ENCODE data around the gene ZNF678. TPM values are rescaled to one million over a fixed set of nuclear protein-coding genes. Genes with fewer than 3 reads are reported as not detected.
"Not testable (repeated sequence)": the region's sequence is repeated elsewhere in the genome, so short reads cannot be mapped to it uniquely, and the experiment has no call there.

The ZNF678 gene
- total and polyA plus RNA-seq, 2 experiments from 2014 or later: 0.86 to 1.7 TPM

DNA sequence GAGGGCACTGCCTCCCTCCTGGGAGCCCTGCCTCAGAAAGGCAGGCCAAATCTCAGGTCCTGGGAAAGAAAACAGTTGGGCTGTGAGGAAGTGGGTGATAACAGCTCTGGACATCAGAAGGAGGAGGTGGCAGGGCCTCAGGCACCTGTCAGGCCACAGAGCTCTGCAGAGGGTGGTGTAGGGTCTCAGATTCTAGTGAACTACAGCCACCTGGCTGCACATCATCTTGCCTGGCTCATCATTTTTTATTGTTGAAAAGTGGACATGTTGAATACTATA, 15.3 kb upstream of the ZNF678 start:
- H3K27me3 ChIP-seq (replicated peaks; ENCODE audit: insufficient read depth): no peaks in the 10 kb centered on the region
- in situ Hi-C loops (cut with MboI): no loop called here
- H3K36me3 ChIP-seq (ENCODE audit: low read depth): no peaks in the 10 kb centered on the region
- H3K27ac ChIP-seq: no peak overlapping the region
- H3K4me3 ChIP-seq: no peak overlapping the region
- H3K9ac ChIP-seq: no peak overlapping the region
- H3K4me1 ChIP-seq (ENCODE audit: insufficient read depth): no peaks in the 10 kb centered on the region
- H3F3A ChIP-seq (ENCODE audit: insufficient read depth): no peaks in the 10 kb centered on the region
- DNase-seq: no peak
- no peak overlapping the region for H2AFZ ChIP-seq
- no peaks in the 10 kb centered on the region for H3K9me2 ChIP-seq (ENCODE audit: insufficient read depth)
- no peak overlapping the region for H3K4me2 ChIP-seq (ENCODE audit: unreplicated experiment)
- H4K20me1 ChIP-seq (ENCODE audit: insufficient read depth): no peaks in the 10 kb centered on the region
- no peaks in the 10 kb centered on the region for H3K79me2 ChIP-seq (ENCODE audit: insufficient read depth)
- no peaks in the 10 kb centered on the region for H3K9me3 ChIP-seq (ENCODE audit: low read depth)
- TF ChIP-seq EZH2phosphoT487 (IDR thresholded peaks at IDR 0.05; ENCODE audit: insufficient read depth, low read depth): no peak
- no peak for TF ChIP-seq EZH2 (IDR thresholded peaks at IDR 0.05; ENCODE audit: insufficient read depth, poor library complexity, severe bottlenecking)

DNA sequence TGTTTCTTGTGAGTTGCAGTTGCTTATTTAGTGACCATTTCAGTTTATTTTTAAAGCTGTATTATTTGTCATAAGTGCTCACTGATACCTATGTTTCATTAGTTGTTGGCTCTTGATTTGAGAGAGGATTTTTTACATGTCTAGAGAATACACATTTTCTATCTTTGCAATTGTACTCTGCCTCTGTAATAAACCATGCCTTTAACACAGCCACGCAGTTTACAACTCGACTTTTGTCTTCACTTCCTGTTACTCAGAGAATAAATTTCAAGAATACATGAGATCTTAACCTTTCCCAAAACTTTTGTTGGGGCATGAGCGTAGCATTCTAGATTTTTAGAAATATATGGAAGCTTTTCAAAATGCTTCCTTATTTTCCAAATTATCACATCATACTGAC, 14.9 kb upstream of the ZNF678 start:
- H3K4me3 ChIP-seq: no peak overlapping the region
- 22 to 33% methylated on average over 3 of the region's 3 CpGs for WGBS, 2 experiments (ENCODE audit: low coverage in 1 of 2, low lambda C conversion rate in 2 of 2, missing lambda C conversion rate in 2 of 2)
- H3K79me2 ChIP-seq (ENCODE audit: insufficient read depth): no peaks in the 10 kb centered on the region
- no peak overlapping the region for H3K27ac ChIP-seq
- no peaks in the 10 kb centered on the region for H3K9me2 ChIP-seq (ENCODE audit: insufficient read depth)
- no peak overlapping the region for H3K9ac ChIP-seq
- no peaks in the 10 kb centered on the region for H4K20me1 ChIP-seq (ENCODE audit: insufficient read depth)
- no peaks in the 10 kb centered on the region for H3F3A ChIP-seq (ENCODE audit: insufficient read depth)
- DNase-seq: no peak
- H3K4me2 ChIP-seq (ENCODE audit: unreplicated experiment): no peak overlapping the region
- no peak for TF ChIP-seq EZH2phosphoT487 (IDR thresholded peaks at IDR 0.05; ENCODE audit: insufficient read depth, low read depth)
- no peak for TF ChIP-seq EZH2 (IDR thresholded peaks at IDR 0.05; ENCODE audit: insufficient read depth, poor library complexity, severe bottlenecking)
- H3K9me3 ChIP-seq (ENCODE audit: low read depth): no peaks in the 10 kb centered on the region
- H3K27me3 ChIP-seq (replicated peaks; ENCODE audit: insufficient read depth): no peaks in the 10 kb centered on the region
- H3K4me1 ChIP-seq (ENCODE audit: insufficient read depth): no peaks in the 10 kb centered on the region
- H2AFZ ChIP-seq: no peak overlapping the region
- in situ Hi-C loops (cut with MboI): no loop called here
- H3K36me3 ChIP-seq (ENCODE audit: low read depth): no peaks in the 10 kb centered on the region

- no peaks in the 10 kb centered on the region for H3K9me3 ChIP-seq (ENCODE audit: low read depth)
- no peaks in the 10 kb centered on the region for H3K36me3 ChIP-seq (ENCODE audit: low read depth)
- no peaks in the 10 kb centered on the region for H3F3A ChIP-seq (ENCODE audit: insufficient read depth)
- no peak for DNase-seq
- H3K4me2 ChIP-seq (ENCODE audit: unreplicated experiment): no peak overlapping the region
- no peak overlapping the region for H3K4me3 ChIP-seq
- H3K27ac ChIP-seq: no peak overlapping the region
- no peaks in the 10 kb centered on the region for H4K20me1 ChIP-seq (ENCODE audit: insufficient read depth)
- in situ Hi-C loops (cut with MboI): no loop called here
- H3K9me2 ChIP-seq (ENCODE audit: insufficient read depth): no peaks in the 10 kb centered on the region
- H3K27me3 ChIP-seq (replicated peaks; ENCODE audit: insufficient read depth): no peaks in the 10 kb centered on the region
- 27% methylated on average over 2 of the region's 2 CpGs for WGBS, 2 experiments (ENCODE audit: low coverage in 1 of 2, low lambda C conversion rate in 2 of 2, missing lambda C conversion rate in 2 of 2)
- H2AFZ ChIP-seq: no peak overlapping the region
- H3K4me1 ChIP-seq (ENCODE audit: insufficient read depth): no peaks in the 10 kb centered on the region
- no peak for TF ChIP-seq EZH2phosphoT487 (IDR thresholded peaks at IDR 0.05; ENCODE audit: insufficient read depth, low read depth)
- no peak for TF ChIP-seq EZH2 (IDR thresholded peaks at IDR 0.05; ENCODE audit: insufficient read depth, poor library complexity, severe bottlenecking)
- no peaks in the 10 kb centered on the region for H3K79me2 ChIP-seq (ENCODE audit: insufficient read depth)
- no peak overlapping the region for H3K9ac ChIP-seq
These were observed 13.5 kb upstream of the ZNF678 start for GRCh38 chr1:227549892-227550291.

DNA sequence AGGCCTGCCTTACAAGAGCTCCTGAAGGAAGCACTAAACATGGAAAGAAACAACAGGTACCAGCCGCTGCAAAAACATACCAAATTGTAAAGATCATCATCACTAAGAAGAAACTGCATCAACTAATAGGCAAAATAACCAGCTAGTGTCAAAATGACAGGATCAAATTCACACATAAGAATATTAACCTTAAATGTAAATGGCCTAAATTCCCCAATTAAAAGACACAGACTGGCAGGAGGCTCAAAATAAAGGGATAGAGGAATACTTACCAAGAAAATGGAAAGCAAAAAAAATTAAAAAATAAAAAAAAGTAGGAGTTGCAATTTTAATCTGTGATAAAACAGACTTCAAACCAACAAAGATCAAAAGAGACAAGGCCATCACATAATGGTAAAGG, 11.5 kb upstream of the ZNF678 start:
- H4K20me1 ChIP-seq (ENCODE audit: insufficient read depth); H3K27ac ChIP-seq: not testable (repeated sequence)
- WGBS, 2 experiments (ENCODE audit: low coverage in 1 of 2, low lambda C conversion rate in 2 of 2, missing lambda C conversion rate in 2 of 2): 26 to 31% methylated on average over 1 of the region's 1 CpG

DNA sequence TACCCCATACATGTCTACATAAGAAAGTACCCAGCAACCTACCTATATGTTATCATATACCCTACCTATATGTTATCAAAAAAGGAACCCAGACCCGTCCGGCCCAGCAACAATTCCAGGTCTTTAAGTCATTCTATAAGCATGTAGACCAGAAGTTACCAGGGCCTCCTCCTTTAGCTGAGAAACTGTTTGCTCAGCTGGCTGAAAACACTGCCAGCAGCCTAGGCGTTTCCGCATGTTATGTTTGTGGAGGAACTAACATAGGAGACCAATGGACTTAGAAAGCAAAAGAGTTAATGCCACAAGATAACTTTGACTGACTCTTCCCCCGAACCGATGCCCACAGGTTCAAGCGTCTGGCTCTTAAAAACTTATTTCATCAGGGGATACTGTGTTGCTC, 7.1 kb upstream of the ZNF678 start:
- no peak overlapping the region for H3K9ac ChIP-seq
- H3K4me1 ChIP-seq (ENCODE audit: insufficient read depth): no peaks in the 10 kb centered on the region
- no peaks in the 10 kb centered on the region for H3K9me2 ChIP-seq (ENCODE audit: insufficient read depth)
- H3K4me3 ChIP-seq: no peak overlapping the region
- H4K20me1 ChIP-seq (ENCODE audit: insufficient read depth): no peaks in the 10 kb centered on the region
- no peak overlapping the region for H3K27ac ChIP-seq
- H3K27me3 ChIP-seq (replicated peaks; ENCODE audit: insufficient read depth): peaks cover 32% of the 10 kb centered on the region
- H3K9me3 ChIP-seq (ENCODE audit: low read depth): no peaks in the 10 kb centered on the region
- no peak overlapping the region for H3K4me2 ChIP-seq (ENCODE audit: unreplicated experiment)
- no peak for TF ChIP-seq EZH2phosphoT487 (IDR thresholded peaks at IDR 0.05; ENCODE audit: insufficient read depth, low read depth)
- in situ Hi-C loops (cut with MboI): no loop called here
- H2AFZ ChIP-seq: no peak overlapping the region
- no peak for DNase-seq
- WGBS, 2 experiments (ENCODE audit: low coverage in 1 of 2, low lambda C conversion rate in 2 of 2, missing lambda C conversion rate in 2 of 2): 67 to 68% methylated on average over 7 of the region's 7 CpGs
- H3K36me3 ChIP-seq (ENCODE audit: low read depth): no peaks in the 10 kb centered on the region
- no peaks in the 10 kb centered on the region for H3F3A ChIP-seq (ENCODE audit: insufficient read depth)
- no peaks in the 10 kb centered on the region for H3K79me2 ChIP-seq (ENCODE audit: insufficient read depth)

More for the DNA sequence above, 11.5 kb upstream of the ZNF678 start:
- H3K9ac ChIP-seq; H3K4me1 ChIP-seq (ENCODE audit: insufficient read depth); DNase-seq; in situ Hi-C loops (cut with MboI); H3K9me3 ChIP-seq (ENCODE audit: low read depth); H3K27me3 ChIP-seq (replicated peaks; ENCODE audit: insufficient read depth); H3F3A ChIP-seq (ENCODE audit: insufficient read depth); H2AFZ ChIP-seq; H3K4me2 ChIP-seq (ENCODE audit: unreplicated experiment); H3K9me2 ChIP-seq (ENCODE audit: insufficient read depth); H3K36me3 ChIP-seq (ENCODE audit: low read depth); H3K4me3 ChIP-seq; H3K79me2 ChIP-seq (ENCODE audit: insufficient read depth): not testable (repeated sequence)

Data from GM23248 (cell line).